H9 (cell line): ENCODE results near the gene KCNN3. TPM values are rescaled to one million over a fixed set of nuclear protein-coding genes. Genes with fewer than 3 reads are reported as not detected.

Experiments
- DNase-seq: peaks from one replicate; pipeline ENCODE4 v3.0.0-alpha.2; 2017
- H2AFZ ChIP-seq: one replicate; pipeline ENCODE4 v1.6.1; 2013; ENCODE audit warnings: mild to moderate bottlenecking, low read length, control low read depth, moderate library complexity
- H2AK5ac ChIP-seq: 2 replicates; pipeline ENCODE4 v1.6.1; 2013; ENCODE audit warnings: low read length, control low read depth, mixed read lengths; ENCODE audit not compliant: insufficient read length
- H2BK120ac ChIP-seq: one replicate; pipeline ENCODE4 v1.6.1; 2013; ENCODE audit warnings: low read depth, mild to moderate bottlenecking, low read length, control low read depth, inconsistent platforms; ENCODE audit not compliant: poor library complexity, severe bottlenecking
- H2BK12ac ChIP-seq: 2 replicates; pipeline ENCODE4 v1.6.1; 2013; ENCODE audit warnings: low read length, control low read depth, mixed read lengths, low read depth; ENCODE audit not compliant: insufficient read length
- H2BK15ac ChIP-seq: 2 replicates; pipeline ENCODE4 v1.6.1; 2013; ENCODE audit warnings: low read depth, low read length, control low read depth
- H2BK20ac ChIP-seq: one replicate; pipeline ENCODE4 v1.6.1; 2013; ENCODE audit warnings: low read depth, mild to moderate bottlenecking, low read length, control low read depth, inconsistent platforms; ENCODE audit not compliant: poor library complexity, severe bottlenecking
- H2BK5ac ChIP-seq: 2 replicates; pipeline ENCODE4 v1.6.1; 2013; ENCODE audit warnings: low read length, control low read depth, mixed read lengths; ENCODE audit not compliant: insufficient read length
- H3K14ac ChIP-seq: 2 replicates; pipeline ENCODE4 v1.6.1; 2013; ENCODE audit warnings: low read length, control low read depth; ENCODE audit not compliant: insufficient read depth
- H3K18ac ChIP-seq: 2 replicates; pipeline ENCODE4 v1.6.1; 2013; ENCODE audit warnings: low read depth, mild to moderate bottlenecking, mixed read lengths, low read length, control low read depth; ENCODE audit not compliant: insufficient read length
- H3K23ac ChIP-seq: 2 replicates; pipeline ENCODE4 v1.6.1; 2013; ENCODE audit warnings: low read length, control low read depth, mixed read lengths, low read depth; ENCODE audit not compliant: insufficient read length
- H3K23me2 ChIP-seq: 2 replicates; pipeline ENCODE4 v1.6.1; 2013; ENCODE audit warnings: low read depth, mild to moderate bottlenecking, mixed read lengths, low read length, control low read depth; ENCODE audit not compliant: insufficient read length, poor library complexity, severe bottlenecking
- H3K27ac ChIP-seq: 2 replicates; pipeline ENCODE4 v1.5.1; 2013; ENCODE audit warnings: low read length, control low read depth, mixed read lengths, low read depth; ENCODE audit not compliant: insufficient read length
- H3K27me3 ChIP-seq: 2 replicates; pipeline ENCODE4 v1.6.1; 2013; ENCODE audit warnings: low read length, control low read depth, inconsistent platforms; ENCODE audit not compliant: insufficient read depth
- H3K4ac ChIP-seq: 2 replicates; pipeline ENCODE4 v1.6.1; 2013; ENCODE audit warnings: low read depth, mild to moderate bottlenecking, control low read depth, inconsistent platforms, low read length, moderate library complexity
- H3K4me1 ChIP-seq: 2 replicates; pipeline ENCODE4 v1.6.1; 2013; ENCODE audit warnings: low read length, control low read depth, inconsistent platforms; ENCODE audit not compliant: insufficient read depth
- H3K4me2 ChIP-seq: 2 replicates; pipeline ENCODE4 v1.6.1; 2013; ENCODE audit warnings: low read length, control low read depth, mixed read lengths; ENCODE audit not compliant: insufficient read length, insufficient read depth
- H3K56ac ChIP-seq: 2 replicates; pipeline ENCODE4 v1.6.1; 2013; ENCODE audit warnings: low read depth, mild to moderate bottlenecking, mixed read lengths, low read length, control low read depth; ENCODE audit not compliant: insufficient read length
- H3K79me1 ChIP-seq: 2 replicates; pipeline ENCODE4 v1.6.1; 2013; ENCODE audit warnings: low read depth, mild to moderate bottlenecking, moderate library complexity, low read length, control low read depth, inconsistent platforms; ENCODE audit not compliant: insufficient read depth, poor library complexity, severe bottlenecking
- H3K79me2 ChIP-seq: 2 replicates; pipeline ENCODE4 v1.6.1; 2013; ENCODE audit warnings: low read length, control low read depth, inconsistent platforms; ENCODE audit not compliant: insufficient read depth
- H3K9ac ChIP-seq: 2 replicates; pipeline ENCODE4 v1.6.1; 2013; ENCODE audit warnings: low read length, control low read depth, mixed read lengths; ENCODE audit not compliant: insufficient read length; ENCODE audit errors: extremely low read depth
- H3K9me3 ChIP-seq: one replicate; pipeline ENCODE4 v1.6.1; 2013; ENCODE audit warnings: low read depth, low read length, inconsistent platforms; ENCODE audit not compliant: control insufficient read depth
- H3T11ph ChIP-seq: one replicate; pipeline ENCODE4 v1.6.1; 2013; ENCODE audit warnings: mild to moderate bottlenecking, low read length, control low read depth, inconsistent platforms
- H4K20me1 ChIP-seq: one replicate; pipeline ENCODE4 v1.6.1; 2013; ENCODE audit not compliant: control insufficient read depth, insufficient read length, insufficient read depth
- H4K5ac ChIP-seq: 2 replicates; pipeline ENCODE4 v1.6.1; 2013; ENCODE audit warnings: low read depth, mild to moderate bottlenecking, mixed read lengths, low read length, control low read depth; ENCODE audit not compliant: insufficient read length
- H4K8ac ChIP-seq: replicated peaks from 2 replicates; pipeline ENCODE4 v1.6.1; 2013; ENCODE audit warnings: low read length, control low read depth, mixed read lengths, low read depth; ENCODE audit not compliant: insufficient read length
- H4K91ac ChIP-seq: 2 replicates; pipeline ENCODE4 v1.6.1; 2013; ENCODE audit warnings: low read depth, mild to moderate bottlenecking, moderate library complexity, mixed read lengths, low read length, control low read depth; ENCODE audit not compliant: insufficient read length
- H3K27ac Mint-ChIP-seq, 3 experiments: 2 replicates in 2 of 3; 3 replicates in 1 of 3; pipeline ENCODE4 v1.8.0; 2020 to 2021; ENCODE audit warnings: mixed read lengths in 3 of 3, mild to moderate bottlenecking in 1 of 3, moderate library complexity in 1 of 3
- H3K27me3 Mint-ChIP-seq: 2 replicates; pipeline ENCODE4 v1.8.0; 2021; ENCODE audit warnings: low read depth, mild to moderate bottlenecking, moderate library complexity, mixed read lengths
- H3K36me3 Mint-ChIP-seq, 3 experiments: 2 replicates in 2 of 3; 3 replicates in 1 of 3; pipeline ENCODE4 v1.8.0; 2020 to 2021; ENCODE audit warnings: low read depth in 3 of 3, mixed read lengths in 3 of 3; ENCODE audit not compliant: insufficient read depth in 1 of 3
- H3K4me1 Mint-ChIP-seq, 2 experiments: 2 replicates each; pipeline ENCODE4 v1.8.0; 2020; ENCODE audit warnings: mixed read lengths in 2 of 2
- H3K4me3 Mint-ChIP-seq, 2 experiments: 2 replicates in 1 of 2; 3 replicates in 1 of 2; pipeline ENCODE4 v1.8.0; 2020 to 2021; ENCODE audit warnings: mild to moderate bottlenecking in 2 of 2, mixed read lengths in 2 of 2, moderate library complexity in 1 of 2
- H3K9me3 Mint-ChIP-seq, 2 experiments: 2 replicates in 1 of 2; 3 replicates in 1 of 2; pipeline ENCODE4 v1.8.0; 2020; ENCODE audit warnings: mild to moderate bottlenecking in 2 of 2, mixed read lengths in 2 of 2, moderate library complexity in 1 of 2
- WGBS: extraction: QIAGEN DNeasy Blood & Tissue Kit; methylation state at CpG from one replicate; pipeline ENCODE4 v1.1.7; 2013; ENCODE audit warnings: missing lambda C conversion rate, low lambda C conversion rate, mixed read lengths; ENCODE audit not compliant: insufficient read length; ENCODE audit errors: extremely low coverage; 5-methylcytosine and 5-hydroxymethylcytosine counted together
- total RNA-seq: library from RNA; stranded (reverse); gene quantifications from 2 replicates; pipeline ENCODE4 v1.2.1, GENCODE V29; 2021
- TF ChIP-seq, protein P1 (sequence below): fragments of 200-600 bp; sonication (generic); conservative IDR thresholded peaks from 3 replicates; pipeline ENCODE4 v1.8.0; 2021; ENCODE audit warnings: antibody characterized with exemption, mild to moderate bottlenecking

The KCNN3 gene
- total RNA-seq, 1 experiment from 2014 or later, result 0.83 TPM

GRCh38 chr1:154713005-154713404 lies 157.1 kb downstream of the KCNN3 start:
- H3K36me3 Mint-ChIP-seq, result no peaks in the 10 kb centered on the region
- Histone ChIP-seq H3K9ac (no peak overlapping the region), H2BK120ac (no peak overlapping the region), H3K23ac (no peak overlapping the region), H2AFZ (no peak overlapping the region), H2BK20ac (no peak overlapping the region), H3K23me2 (no peaks in the 10 kb centered on the region), H4K8ac (no peak overlapping the region), H3T11ph (no peak overlapping the region), H3K9me3 (no peaks in the 10 kb centered on the region), H3K4me2 (no peak overlapping the region), H4K5ac (no peak overlapping the region), H2AK5ac (no peak overlapping the region), H2BK12ac (no peak overlapping the region), H3K4me1 (no peaks in the 10 kb centered on the region), H3K27ac (no peak overlapping the region), H2BK5ac (no peak overlapping the region), H4K91ac (no peak overlapping the region), H3K79me2 (no peaks in the 10 kb centered on the region), H3K27me3 (no peaks in the 10 kb centered on the region), H3K14ac (no peak overlapping the region), H3K79me1 (no peaks in the 10 kb centered on the region), H4K20me1 (no peaks in the 10 kb centered on the region), H3K18ac (no peak overlapping the region), H3K4ac (no peak overlapping the region), H2BK15ac (no peak overlapping the region), H3K56ac (no peak overlapping the region)
- no peaks in the 10 kb centered on the region for H3K9me3 Mint-ChIP-seq
- H3K4me1 Mint-ChIP-seq, result peaks cover 9 to 10% of the 10 kb centered on the region in 2 experiments
- H3K4me3 Mint-ChIP-seq, result no peak overlapping the region
- no peak overlapping the region for H3K27ac Mint-ChIP-seq
- no CpG with 5 or more reads among the region's 11 CpGs for WGBS
- TF ChIP-seq, protein P1, sequence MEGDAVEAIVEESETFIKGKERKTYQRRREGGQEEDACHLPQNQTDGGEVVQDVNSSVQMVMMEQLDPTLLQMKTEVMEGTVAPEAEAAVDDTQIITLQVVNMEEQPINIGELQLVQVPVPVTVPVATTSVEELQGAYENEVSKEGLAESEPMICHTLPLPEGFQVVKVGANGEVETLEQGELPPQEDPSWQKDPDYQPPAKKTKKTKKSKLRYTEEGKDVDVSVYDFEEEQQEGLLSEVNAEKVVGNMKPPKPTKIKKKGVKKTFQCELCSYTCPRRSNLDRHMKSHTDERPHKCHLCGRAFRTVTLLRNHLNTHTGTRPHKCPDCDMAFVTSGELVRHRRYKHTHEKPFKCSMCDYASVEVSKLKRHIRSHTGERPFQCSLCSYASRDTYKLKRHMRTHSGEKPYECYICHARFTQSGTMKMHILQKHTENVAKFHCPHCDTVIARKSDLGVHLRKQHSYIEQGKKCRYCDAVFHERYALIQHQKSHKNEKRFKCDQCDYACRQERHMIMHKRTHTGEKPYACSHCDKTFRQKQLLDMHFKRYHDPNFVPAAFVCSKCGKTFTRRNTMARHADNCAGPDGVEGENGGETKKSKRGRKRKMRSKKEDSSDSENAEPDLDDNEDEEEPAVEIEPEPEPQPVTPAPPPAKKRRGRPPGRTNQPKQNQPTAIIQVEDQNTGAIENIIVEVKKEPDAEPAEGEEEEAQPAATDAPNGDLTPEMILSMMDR, result no peak
- DNase-seq, result no peak
- no peaks in the 10 kb centered on the region; the same call in 1 of the 2 replicates for H3K27me3 Mint-ChIP-seq
